Measurements from ENCODE around the gene TAS2R10. TPM values are rescaled to one million over a fixed set of nuclear protein-coding genes. Genes with fewer than 3 reads are reported as not detected.

TAS2R10 gene
- total RNA-seq, 4 donors from 2014 or later: 1.1 to 2.4 (median 2.3) TPM; not detected in 1

DNA sequence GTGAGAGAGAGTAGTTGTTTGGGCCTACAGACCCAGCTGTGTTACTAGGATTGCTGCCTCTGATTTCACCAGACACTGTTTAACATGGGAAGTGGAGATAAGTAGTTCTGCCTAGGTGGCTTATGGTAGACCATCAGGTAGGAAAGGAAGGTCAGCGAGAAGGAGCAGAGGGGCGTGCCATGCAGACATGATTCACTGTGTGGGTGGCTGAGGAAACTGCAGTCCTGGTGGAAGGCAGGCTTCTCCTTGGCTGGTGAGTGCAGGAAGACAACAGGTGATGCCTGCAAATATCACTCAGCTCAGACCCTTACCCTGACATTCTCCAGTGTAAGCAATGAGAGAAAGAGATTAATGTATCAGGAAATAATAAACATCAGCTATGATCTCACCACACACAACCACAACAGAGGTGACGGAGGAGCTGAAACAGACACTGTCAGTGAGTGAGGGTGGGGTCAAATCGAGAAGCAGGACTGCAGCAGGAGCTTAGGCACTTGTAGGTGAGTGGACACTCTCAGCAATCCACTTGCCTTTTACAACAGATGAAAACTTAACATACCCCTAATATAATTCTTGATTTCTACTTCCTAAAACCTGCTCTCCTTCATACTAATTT, 25.2 kb upstream of the TAS2R10 start:
- TF ChIP-seq, protein P1, sequence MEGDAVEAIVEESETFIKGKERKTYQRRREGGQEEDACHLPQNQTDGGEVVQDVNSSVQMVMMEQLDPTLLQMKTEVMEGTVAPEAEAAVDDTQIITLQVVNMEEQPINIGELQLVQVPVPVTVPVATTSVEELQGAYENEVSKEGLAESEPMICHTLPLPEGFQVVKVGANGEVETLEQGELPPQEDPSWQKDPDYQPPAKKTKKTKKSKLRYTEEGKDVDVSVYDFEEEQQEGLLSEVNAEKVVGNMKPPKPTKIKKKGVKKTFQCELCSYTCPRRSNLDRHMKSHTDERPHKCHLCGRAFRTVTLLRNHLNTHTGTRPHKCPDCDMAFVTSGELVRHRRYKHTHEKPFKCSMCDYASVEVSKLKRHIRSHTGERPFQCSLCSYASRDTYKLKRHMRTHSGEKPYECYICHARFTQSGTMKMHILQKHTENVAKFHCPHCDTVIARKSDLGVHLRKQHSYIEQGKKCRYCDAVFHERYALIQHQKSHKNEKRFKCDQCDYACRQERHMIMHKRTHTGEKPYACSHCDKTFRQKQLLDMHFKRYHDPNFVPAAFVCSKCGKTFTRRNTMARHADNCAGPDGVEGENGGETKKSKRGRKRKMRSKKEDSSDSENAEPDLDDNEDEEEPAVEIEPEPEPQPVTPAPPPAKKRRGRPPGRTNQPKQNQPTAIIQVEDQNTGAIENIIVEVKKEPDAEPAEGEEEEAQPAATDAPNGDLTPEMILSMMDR (IDR thresholded peaks at IDR 0.05; ENCODE audit: low read depth): no peak

DNA sequence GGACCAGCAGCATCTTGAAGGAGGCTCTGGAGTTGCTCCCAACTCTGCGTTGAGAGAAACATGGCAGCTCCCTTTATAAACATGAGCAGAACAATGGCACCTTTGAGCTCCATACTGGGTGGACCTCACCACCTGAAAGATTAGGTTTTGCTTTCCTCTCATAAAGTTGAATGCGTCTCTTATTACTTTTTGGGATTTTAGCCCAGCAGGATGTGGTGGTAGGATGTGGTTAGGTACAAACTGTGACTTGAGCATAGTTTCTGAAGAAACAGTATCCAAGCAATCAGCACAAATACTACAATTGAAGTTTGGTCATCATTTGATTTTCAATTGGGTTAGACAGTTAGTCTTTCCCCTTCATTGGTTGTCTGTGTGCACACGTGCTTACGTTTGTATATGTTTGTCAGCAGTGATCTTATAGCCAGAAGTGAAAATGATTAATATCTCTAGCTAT, 23.3 kb upstream of the TAS2R10 start, which contains the start of gene PRR4:
Gene PRR4 (minus strand): TSS at position 51 of the 454 bp plus-strand sequence. CDS start 38 bp downstream, at position 13.
- TF ChIP-seq, protein P1 (IDR thresholded peaks at IDR 0.05; ENCODE audit: low read depth): no peak

DNA sequence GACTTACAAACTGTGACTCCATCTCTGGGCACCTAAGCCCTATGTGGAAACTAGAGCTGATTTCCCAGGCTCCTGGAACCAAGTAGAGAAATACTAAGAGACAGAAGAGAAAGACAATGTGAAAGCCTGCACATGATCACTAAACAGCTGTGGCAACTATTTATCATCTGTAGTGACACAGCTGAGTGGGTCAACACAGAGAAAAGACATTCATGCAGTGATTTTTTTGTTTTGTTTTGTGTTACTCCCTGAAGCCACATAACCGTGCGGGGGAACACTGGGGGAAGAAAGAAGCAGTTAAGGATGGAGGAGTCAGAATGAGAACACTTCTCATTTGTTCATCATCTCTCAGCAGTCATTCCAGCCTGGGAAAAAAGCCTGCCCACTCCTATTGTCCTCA, 21.6 kb upstream of the TAS2R10 start:
- TF ChIP-seq, protein P1 (IDR thresholded peaks at IDR 0.05; ENCODE audit: low read depth): no peak

DNA sequence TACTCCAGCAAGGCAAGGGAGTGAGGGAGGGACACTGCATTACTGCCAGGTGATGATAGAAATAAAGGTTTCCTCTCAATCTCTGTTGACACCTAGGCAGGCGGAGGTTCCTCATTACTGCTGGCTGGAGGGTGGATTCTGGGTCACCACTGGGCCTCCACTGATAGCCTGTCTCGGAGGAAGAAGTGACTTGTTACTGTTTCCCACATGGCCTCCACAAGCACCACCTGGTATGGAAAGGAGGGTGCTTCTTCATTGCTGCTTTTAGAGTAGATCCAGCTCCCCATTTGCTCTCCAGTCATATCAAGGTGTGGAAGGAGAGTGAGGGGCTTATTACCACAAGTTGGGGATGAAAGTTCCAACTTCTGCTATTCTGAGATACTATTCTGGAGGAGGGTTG, 16.7 kb upstream of the TAS2R10 start:
- TF ChIP-seq, protein P1 (IDR thresholded peaks at IDR 0.05; ENCODE audit: low read depth): no peak

DNA sequence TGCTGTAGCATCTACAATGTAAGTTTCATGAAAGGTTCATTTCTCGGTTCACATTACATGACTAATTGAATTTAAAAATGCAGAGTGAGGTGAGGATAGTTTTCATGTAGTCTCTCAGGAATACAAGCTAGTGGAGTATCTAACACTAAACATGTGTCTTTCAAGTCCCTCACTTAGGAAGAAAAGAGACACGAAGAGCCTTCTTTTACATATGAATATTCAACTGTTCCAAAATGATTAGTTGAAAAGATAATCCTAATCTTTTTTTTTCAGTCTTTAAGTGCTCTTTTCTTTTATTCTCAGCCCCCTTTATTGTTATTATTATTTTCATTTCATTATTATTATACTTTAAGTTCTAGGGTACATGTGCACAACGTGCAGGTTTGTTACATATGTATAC, 12.3 kb upstream of the TAS2R10 start:
- TF ChIP-seq, protein P1 (IDR thresholded peaks at IDR 0.05; ENCODE audit: low read depth): no peak

DNA sequence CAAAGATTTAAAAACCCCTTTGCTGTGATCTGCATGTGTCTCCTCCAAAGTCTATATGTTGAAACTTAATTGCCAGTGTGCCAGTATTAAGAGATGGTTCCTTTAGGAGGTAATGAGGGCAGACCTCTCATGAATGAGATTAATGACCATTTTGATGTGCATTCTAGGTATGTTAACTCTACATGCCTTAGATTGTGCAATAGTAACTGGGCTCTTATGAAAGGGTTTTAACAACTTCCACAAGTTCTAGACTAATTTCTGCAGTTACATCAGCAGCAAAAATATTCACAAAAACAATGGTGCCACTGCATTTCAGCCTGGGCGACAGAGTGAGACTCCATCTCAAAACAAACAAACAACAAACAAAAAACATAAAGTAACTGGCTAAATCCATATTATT, 3.8 kb upstream of the TAS2R10 start:
- TF ChIP-seq, protein P1 (IDR thresholded peaks at IDR 0.05; ENCODE audit: low read depth): no peak

DNA sequence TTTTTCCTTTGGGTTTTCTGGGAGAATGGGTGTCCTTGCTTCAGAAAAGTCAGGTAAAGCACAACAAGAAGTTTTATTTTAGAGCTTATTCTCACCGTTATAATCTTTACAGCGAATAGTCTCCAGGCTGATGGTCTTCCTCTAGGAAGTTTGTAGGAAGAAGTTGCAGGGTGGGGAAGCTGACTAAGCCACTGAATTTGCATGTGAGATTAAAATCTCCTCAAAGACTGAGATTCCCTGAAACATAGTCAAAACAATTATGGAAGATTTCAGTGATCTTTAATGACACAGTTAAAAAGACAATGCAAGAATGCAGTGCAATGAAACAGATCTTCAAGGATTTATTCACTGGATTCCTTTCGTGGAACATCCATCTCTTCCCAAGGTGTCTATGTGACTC, 1.2 kb downstream of the TAS2R10 start:
- TF ChIP-seq, protein P1 (IDR thresholded peaks at IDR 0.05; ENCODE audit: low read depth): no peak

All from subcutaneous adipose tissue (tissue), 4 donors.